H9 (cell line): ENCODE data around the gene MBTPS1. TPM values are rescaled to one million over a fixed set of nuclear protein-coding genes. Genes with fewer than 3 reads are reported as not detected.

ENCODE experiments used
- DNase-seq: peaks from one replicate; pipeline ENCODE4 v3.0.0-alpha.2; 2017
- H2AFZ ChIP-seq: one replicate; pipeline ENCODE4 v1.6.1; 2013; ENCODE audit warnings: mild to moderate bottlenecking, low read length, control low read depth, moderate library complexity
- H2AK5ac ChIP-seq: 2 replicates; pipeline ENCODE4 v1.6.1; 2013; ENCODE audit warnings: low read length, control low read depth, mixed read lengths; ENCODE audit not compliant: insufficient read length
- H2BK120ac ChIP-seq: one replicate; pipeline ENCODE4 v1.6.1; 2013; ENCODE audit warnings: low read depth, mild to moderate bottlenecking, low read length, control low read depth, inconsistent platforms; ENCODE audit not compliant: poor library complexity, severe bottlenecking
- H2BK12ac ChIP-seq: 2 replicates; pipeline ENCODE4 v1.6.1; 2013; ENCODE audit warnings: low read length, control low read depth, mixed read lengths, low read depth; ENCODE audit not compliant: insufficient read length
- H2BK15ac ChIP-seq: 2 replicates; pipeline ENCODE4 v1.6.1; 2013; ENCODE audit warnings: low read depth, low read length, control low read depth
- H2BK20ac ChIP-seq: one replicate; pipeline ENCODE4 v1.6.1; 2013; ENCODE audit warnings: low read depth, mild to moderate bottlenecking, low read length, control low read depth, inconsistent platforms; ENCODE audit not compliant: poor library complexity, severe bottlenecking
- H2BK5ac ChIP-seq: 2 replicates; pipeline ENCODE4 v1.6.1; 2013; ENCODE audit warnings: low read length, control low read depth, mixed read lengths; ENCODE audit not compliant: insufficient read length
- H3K14ac ChIP-seq: 2 replicates; pipeline ENCODE4 v1.6.1; 2013; ENCODE audit warnings: low read length, control low read depth; ENCODE audit not compliant: insufficient read depth
- H3K18ac ChIP-seq: 2 replicates; pipeline ENCODE4 v1.6.1; 2013; ENCODE audit warnings: low read depth, mild to moderate bottlenecking, mixed read lengths, low read length, control low read depth; ENCODE audit not compliant: insufficient read length
- H3K23ac ChIP-seq: 2 replicates; pipeline ENCODE4 v1.6.1; 2013; ENCODE audit warnings: low read length, control low read depth, mixed read lengths, low read depth; ENCODE audit not compliant: insufficient read length
- H3K23me2 ChIP-seq: 2 replicates; pipeline ENCODE4 v1.6.1; 2013; ENCODE audit warnings: low read depth, mild to moderate bottlenecking, mixed read lengths, low read length, control low read depth; ENCODE audit not compliant: insufficient read length, poor library complexity, severe bottlenecking
- H3K27ac ChIP-seq: 2 replicates; pipeline ENCODE4 v1.5.1; 2013; ENCODE audit warnings: low read length, control low read depth, mixed read lengths, low read depth; ENCODE audit not compliant: insufficient read length
- H3K27me3 ChIP-seq: 2 replicates; pipeline ENCODE4 v1.6.1; 2013; ENCODE audit warnings: low read length, control low read depth, inconsistent platforms; ENCODE audit not compliant: insufficient read depth
- H3K4ac ChIP-seq: 2 replicates; pipeline ENCODE4 v1.6.1; 2013; ENCODE audit warnings: low read depth, mild to moderate bottlenecking, control low read depth, inconsistent platforms, low read length, moderate library complexity
- H3K4me1 ChIP-seq: 2 replicates; pipeline ENCODE4 v1.6.1; 2013; ENCODE audit warnings: low read length, control low read depth, inconsistent platforms; ENCODE audit not compliant: insufficient read depth
- H3K4me2 ChIP-seq: 2 replicates; pipeline ENCODE4 v1.6.1; 2013; ENCODE audit warnings: low read length, control low read depth, mixed read lengths; ENCODE audit not compliant: insufficient read length, insufficient read depth
- H3K56ac ChIP-seq: 2 replicates; pipeline ENCODE4 v1.6.1; 2013; ENCODE audit warnings: low read depth, mild to moderate bottlenecking, mixed read lengths, low read length, control low read depth; ENCODE audit not compliant: insufficient read length
- H3K79me1 ChIP-seq: 2 replicates; pipeline ENCODE4 v1.6.1; 2013; ENCODE audit warnings: low read depth, mild to moderate bottlenecking, moderate library complexity, low read length, control low read depth, inconsistent platforms; ENCODE audit not compliant: insufficient read depth, poor library complexity, severe bottlenecking
- H3K79me2 ChIP-seq: 2 replicates; pipeline ENCODE4 v1.6.1; 2013; ENCODE audit warnings: low read length, control low read depth, inconsistent platforms; ENCODE audit not compliant: insufficient read depth
- H3K9ac ChIP-seq: 2 replicates; pipeline ENCODE4 v1.6.1; 2013; ENCODE audit warnings: low read length, control low read depth, mixed read lengths; ENCODE audit not compliant: insufficient read length; ENCODE audit errors: extremely low read depth
- H3K9me3 ChIP-seq: one replicate; pipeline ENCODE4 v1.6.1; 2013; ENCODE audit warnings: low read depth, low read length, inconsistent platforms; ENCODE audit not compliant: control insufficient read depth
- H3T11ph ChIP-seq: one replicate; pipeline ENCODE4 v1.6.1; 2013; ENCODE audit warnings: mild to moderate bottlenecking, low read length, control low read depth, inconsistent platforms
- H4K20me1 ChIP-seq: one replicate; pipeline ENCODE4 v1.6.1; 2013; ENCODE audit not compliant: control insufficient read depth, insufficient read length, insufficient read depth
- H4K5ac ChIP-seq: 2 replicates; pipeline ENCODE4 v1.6.1; 2013; ENCODE audit warnings: low read depth, mild to moderate bottlenecking, mixed read lengths, low read length, control low read depth; ENCODE audit not compliant: insufficient read length
- H4K8ac ChIP-seq: replicated peaks from 2 replicates; pipeline ENCODE4 v1.6.1; 2013; ENCODE audit warnings: low read length, control low read depth, mixed read lengths, low read depth; ENCODE audit not compliant: insufficient read length
- H4K91ac ChIP-seq: 2 replicates; pipeline ENCODE4 v1.6.1; 2013; ENCODE audit warnings: low read depth, mild to moderate bottlenecking, moderate library complexity, mixed read lengths, low read length, control low read depth; ENCODE audit not compliant: insufficient read length
- H3K27ac Mint-ChIP-seq, 3 experiments: 2 replicates in 2 of 3; 3 replicates in 1 of 3; pipeline ENCODE4 v1.8.0; 2020 to 2021; ENCODE audit warnings: mixed read lengths in 3 of 3, mild to moderate bottlenecking in 1 of 3, moderate library complexity in 1 of 3
- H3K27me3 Mint-ChIP-seq: 2 replicates; pipeline ENCODE4 v1.8.0; 2021; ENCODE audit warnings: low read depth, mild to moderate bottlenecking, moderate library complexity, mixed read lengths
- H3K36me3 Mint-ChIP-seq, 3 experiments: 2 replicates in 2 of 3; 3 replicates in 1 of 3; pipeline ENCODE4 v1.8.0; 2020 to 2021; ENCODE audit warnings: low read depth in 3 of 3, mixed read lengths in 3 of 3; ENCODE audit not compliant: insufficient read depth in 1 of 3
- H3K4me1 Mint-ChIP-seq, 2 experiments: 2 replicates each; pipeline ENCODE4 v1.8.0; 2020; ENCODE audit warnings: mixed read lengths in 2 of 2
- H3K4me3 Mint-ChIP-seq, 2 experiments: 2 replicates in 1 of 2; 3 replicates in 1 of 2; pipeline ENCODE4 v1.8.0; 2020 to 2021; ENCODE audit warnings: mild to moderate bottlenecking in 2 of 2, mixed read lengths in 2 of 2, moderate library complexity in 1 of 2
- H3K9me3 Mint-ChIP-seq, 2 experiments: 2 replicates in 1 of 2; 3 replicates in 1 of 2; pipeline ENCODE4 v1.8.0; 2020; ENCODE audit warnings: mild to moderate bottlenecking in 2 of 2, mixed read lengths in 2 of 2, moderate library complexity in 1 of 2
- WGBS: extraction: QIAGEN DNeasy Blood & Tissue Kit; methylation state at CpG from one replicate; pipeline ENCODE4 v1.1.7; 2013; ENCODE audit warnings: missing lambda C conversion rate, low lambda C conversion rate, mixed read lengths; ENCODE audit not compliant: insufficient read length; ENCODE audit errors: extremely low coverage; 5-methylcytosine and 5-hydroxymethylcytosine counted together
- total RNA-seq: library from RNA; stranded (reverse); gene quantifications from 2 replicates; pipeline ENCODE4 v1.2.1, GENCODE V29; 2021
- TF ChIP-seq, protein P1 (sequence below): fragments of 200-600 bp; sonication (generic); conservative IDR thresholded peaks from 3 replicates; pipeline ENCODE4 v1.8.0; 2021; ENCODE audit warnings: antibody characterized with exemption, mild to moderate bottlenecking

MBTPS1 gene
- total RNA-seq, 1 experiment from 2014 or later: 48.7 TPM

DNA sequence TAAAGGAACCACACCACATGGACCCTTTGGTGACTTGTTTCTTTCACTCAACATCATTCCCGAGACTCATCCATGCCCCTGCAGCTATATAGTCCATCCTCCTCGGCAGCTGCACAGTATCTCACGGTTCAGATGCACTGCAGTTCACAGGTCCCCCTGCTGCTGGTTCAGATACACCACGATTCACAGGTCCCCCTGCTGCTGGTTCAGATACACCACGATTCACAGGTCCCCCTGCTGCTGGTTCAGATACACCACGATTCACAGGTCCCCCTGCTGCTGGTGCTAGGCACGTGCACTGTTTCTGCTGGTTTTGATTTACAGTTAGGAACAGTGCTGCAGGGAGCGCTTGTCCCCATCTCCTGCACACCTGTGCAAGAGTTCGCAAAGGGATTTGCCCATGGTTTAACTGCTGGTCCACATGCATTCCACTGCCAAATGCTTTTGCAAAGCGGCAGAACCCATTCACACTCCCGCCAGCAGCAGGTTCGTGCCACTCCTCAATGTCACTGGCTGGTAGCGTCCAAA is 24.5 kb upstream of the MBTPS1 start:
- Histone ChIP-seq H3K4ac (no peak overlapping the region), H4K20me1 (no peaks in the 10 kb centered on the region), H3K9ac (no peak overlapping the region), H3T11ph (no peak overlapping the region), H3K27me3 (no peaks in the 10 kb centered on the region), H2BK5ac (no peak overlapping the region), H3K4me1 (peaks cover 7% of the 10 kb centered on the region; the same call in 1 of the 2 replicates), H2BK15ac (no peak overlapping the region), H2BK20ac (no peak overlapping the region), H3K18ac (no peak overlapping the region), H4K5ac (no peak overlapping the region), H2BK120ac (no peak overlapping the region), H3K14ac (no peak overlapping the region), H3K23ac (no peak overlapping the region), H4K91ac (no peak overlapping the region), H2AFZ (no peak overlapping the region), H2BK12ac (no peak overlapping the region), H3K4me2 (no peak overlapping the region), H3K27ac (no peak overlapping the region), H3K9me3 (no peaks in the 10 kb centered on the region), H3K79me1 (peaks cover 7% of the 10 kb centered on the region), H3K56ac (no peak overlapping the region), H3K79me2 (peaks cover 8% of the 10 kb centered on the region; the same call in 1 of the 2 replicates), H2AK5ac (no peak overlapping the region), H4K8ac (no peak overlapping the region), H3K23me2 (peaks cover 9% of the 10 kb centered on the region)
- peaks cover 0 to 9% of the 10 kb centered on the region in 2 experiments; a peak in 1 of 5 replicates for H3K9me3 Mint-ChIP-seq
- H3K27ac Mint-ChIP-seq: peak overlapping the region in 2 of 3 experiments; percentile 76 to 86; a peak in 2 of 7 replicates
- TF ChIP-seq, protein P1, sequence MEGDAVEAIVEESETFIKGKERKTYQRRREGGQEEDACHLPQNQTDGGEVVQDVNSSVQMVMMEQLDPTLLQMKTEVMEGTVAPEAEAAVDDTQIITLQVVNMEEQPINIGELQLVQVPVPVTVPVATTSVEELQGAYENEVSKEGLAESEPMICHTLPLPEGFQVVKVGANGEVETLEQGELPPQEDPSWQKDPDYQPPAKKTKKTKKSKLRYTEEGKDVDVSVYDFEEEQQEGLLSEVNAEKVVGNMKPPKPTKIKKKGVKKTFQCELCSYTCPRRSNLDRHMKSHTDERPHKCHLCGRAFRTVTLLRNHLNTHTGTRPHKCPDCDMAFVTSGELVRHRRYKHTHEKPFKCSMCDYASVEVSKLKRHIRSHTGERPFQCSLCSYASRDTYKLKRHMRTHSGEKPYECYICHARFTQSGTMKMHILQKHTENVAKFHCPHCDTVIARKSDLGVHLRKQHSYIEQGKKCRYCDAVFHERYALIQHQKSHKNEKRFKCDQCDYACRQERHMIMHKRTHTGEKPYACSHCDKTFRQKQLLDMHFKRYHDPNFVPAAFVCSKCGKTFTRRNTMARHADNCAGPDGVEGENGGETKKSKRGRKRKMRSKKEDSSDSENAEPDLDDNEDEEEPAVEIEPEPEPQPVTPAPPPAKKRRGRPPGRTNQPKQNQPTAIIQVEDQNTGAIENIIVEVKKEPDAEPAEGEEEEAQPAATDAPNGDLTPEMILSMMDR: peak; percentile 60; the same call in 2 of the 3 replicates
- peaks cover 10% of the 10 kb centered on the region for H3K27me3 Mint-ChIP-seq
- H3K4me3 Mint-ChIP-seq: peak overlapping the region in 1 of 2 experiments; percentile 33; a peak in 1 of 5 replicates
- DNase-seq: no peak
- peaks cover 4 to 18% (median 6%) of the 10 kb centered on the region in 3 experiments; a peak in 6 of 7 replicates for H3K36me3 Mint-ChIP-seq
- no CpG with 5 or more reads among the region's 13 CpGs for WGBS
- H3K4me1 Mint-ChIP-seq: peaks cover 45 to 52% of the 10 kb centered on the region in 2 experiments
